H1 (cell line): ENCODE data around the gene MAP2K2. TPM values are rescaled to one million over a fixed set of nuclear protein-coding genes. Genes with fewer than 3 reads are reported as not detected.

Experiments
- CTCF ChIA-PET: fragments of 300-600 bp; sonication (Branson Sonifier 250); formaldehyde crosslinking; loops from one replicate; lab custom pipeline; 2021; ENCODE audit not compliant: partially characterized antibody; lab: Charles Lee
- POLR2A ChIA-PET: fragments of 300-600 bp; sonication (Branson Sonifier 250); formaldehyde crosslinking; loops from one replicate; lab custom pipeline; 2021; ENCODE audit warnings: inconsistent platforms; ENCODE audit not compliant: partially characterized antibody; lab: Charles Lee
- DNase-seq, 2 experiments: peaks; one replicate each; pipeline versions ENCODE4 v3.0.0 to v3.0.0-alpha.2; 2010 to 2022; ENCODE audit warnings: low spot score in 2 of 2, low read depth in 1 of 2, mixed read lengths in 1 of 2
- FAIRE-seq: peaks from 2 replicates; lab custom pipeline; 2011; peaks lifted over from hg19 to GRCh38; lab: Jason Lieb, UNC
- H2AFZ ChIP-seq: 2 replicates; pipeline ENCODE4 v1.8.1; 2012; ENCODE audit warnings: low read length, inconsistent platforms
- H2AK5ac ChIP-seq: 2 replicates; pipeline ENCODE4 v1.6.1; 2013; ENCODE audit warnings: low read depth, low read length
- H2BK120ac ChIP-seq: replicated peaks from 2 replicates; pipeline ENCODE3; 2013; ENCODE audit warnings: low read depth, low read length, inconsistent platforms
- H2BK12ac ChIP-seq: 2 replicates; pipeline ENCODE4 v1.6.1; 2013; ENCODE audit warnings: low read depth, low read length
- H2BK15ac ChIP-seq: 2 replicates; pipeline ENCODE4 v1.6.1; 2013; ENCODE audit warnings: low read length
- H2BK20ac ChIP-seq: 2 replicates; pipeline ENCODE4 v1.6.1; 2013; ENCODE audit warnings: low read length
- H2BK5ac ChIP-seq: 2 replicates; pipeline ENCODE4 v1.6.1; 2013; ENCODE audit warnings: low read depth, low read length
- H3K14ac ChIP-seq: 2 replicates; pipeline ENCODE4 v1.6.1; 2013; ENCODE audit warnings: inconsistent platforms; ENCODE audit not compliant: insufficient read length
- H3K18ac ChIP-seq: 2 replicates; pipeline ENCODE4 v1.6.1; 2013; ENCODE audit warnings: low read length; ENCODE audit errors: extremely low read depth
- H3K23ac ChIP-seq: 2 replicates; pipeline ENCODE4 v1.6.1; 2013; ENCODE audit warnings: inconsistent platforms; ENCODE audit not compliant: insufficient read length
- H3K23me2 ChIP-seq: 2 replicates; pipeline ENCODE4 v1.6.1; 2013; ENCODE audit warnings: low read depth, low read length
- H3K27ac ChIP-seq: 2 replicates; pipeline ENCODE4 v1.6.1; 2011; ENCODE audit warnings: low read depth, low read length, inconsistent platforms
- H3K27me3 ChIP-seq, 4 experiments: replicated peaks in 1 of 4; 1 replicate in 1 of 4; 2 replicates in 3 of 4; pipeline versions ENCODE4 v1.6.1 to v1.8.1; 2011 to 2013; ENCODE audit warnings: low read length in 3 of 4, mild to moderate bottlenecking in 3 of 4, inconsistent platforms in 2 of 4, mixed read lengths in 2 of 4, moderate library complexity in 1 of 4; ENCODE audit not compliant: control insufficient read depth in 3 of 4, insufficient read depth in 3 of 4; ENCODE audit errors: extremely low read depth in 1 of 4
- H3K36me3 ChIP-seq, 4 experiments: 2 replicates each; pipeline versions ENCODE4 v1.6.1 to v1.8.1; 2011 to 2013; ENCODE audit warnings: mild to moderate bottlenecking in 4 of 4, low read length in 3 of 4, moderate library complexity in 2 of 4, control low read depth in 1 of 4, inconsistent platforms in 1 of 4; ENCODE audit not compliant: insufficient read depth in 4 of 4, control insufficient read depth in 2 of 4
- H3K4ac ChIP-seq: replicated peaks from 2 replicates; pipeline ENCODE3; 2013; ENCODE audit warnings: low read length, low read depth, mixed read lengths, inconsistent platforms; ENCODE audit not compliant: insufficient read length
- H3K4me1 ChIP-seq, 4 experiments: replicated peaks in 1 of 4; 1 replicate in 1 of 4; 2 replicates in 3 of 4; pipeline versions ENCODE4 v1.6.1 to v1.8.1; 2011 to 2013; ENCODE audit warnings: low read length in 3 of 4, inconsistent platforms in 2 of 4, mixed read lengths in 1 of 4; ENCODE audit not compliant: insufficient read depth in 4 of 4, control insufficient read depth in 3 of 4
- H3K4me2 ChIP-seq, 2 experiments: 2 replicates each; pipeline versions ENCODE4 v1.6.1 to v1.8.1; 2011 to 2013; ENCODE audit warnings: low read depth in 2 of 2, low read length in 2 of 2, control low read depth in 1 of 2, inconsistent platforms in 1 of 2, mild to moderate bottlenecking in 1 of 2; ENCODE audit not compliant: insufficient read depth in 1 of 2
- H3K4me3 ChIP-seq, 4 experiments: fragments of 200-600, 300-600 bp in 1 of 4; sonication (generic), shearing (Covaris generic), sonication (Bioruptor Twin) in 1 of 4; 2 replicates each; pipeline versions ENCODE4 v1.5.1 to v1.8.1; 2011 to 2016; ENCODE audit warnings: low read length in 4 of 4, low read depth in 3 of 4, control low read depth in 2 of 4, inconsistent platforms in 2 of 4, mild to moderate bottlenecking in 2 of 4, mixed read lengths in 1 of 4, moderate library complexity in 1 of 4; ENCODE audit not compliant: insufficient read depth in 2 of 4; ENCODE audit errors: extremely low read depth in 1 of 4
- H3K56ac ChIP-seq: replicated peaks from 2 replicates; pipeline ENCODE3; 2013; ENCODE audit warnings: low read depth, mild to moderate bottlenecking, mixed read lengths, low read length, inconsistent platforms; ENCODE audit not compliant: insufficient read length
- H3K79me1 ChIP-seq: 2 replicates; pipeline ENCODE4 v1.6.1; 2013; ENCODE audit warnings: low read depth, low read length, control low read depth
- H3K79me2 ChIP-seq, 2 experiments: 2 replicates each; pipeline versions ENCODE4 v1.6.1 to v1.8.1; 2012 to 2013; ENCODE audit warnings: low read length in 2 of 2, mild to moderate bottlenecking in 2 of 2, inconsistent platforms in 1 of 2; ENCODE audit not compliant: insufficient read depth in 2 of 2, control insufficient read depth in 1 of 2
- H3K9ac ChIP-seq, 4 experiments: replicated peaks in 1 of 4; 1 replicate in 1 of 4; 2 replicates in 3 of 4; pipeline versions ENCODE4 v1.6.1 to v1.8.1; 2011 to 2013; ENCODE audit warnings: low read depth in 3 of 4, low read length in 3 of 4, control low read depth in 2 of 4, mild to moderate bottlenecking in 2 of 4, moderate library complexity in 2 of 4, inconsistent platforms in 1 of 4; ENCODE audit errors: extremely low read depth in 1 of 4
- H3K9me3 ChIP-seq, 2 experiments: 2 replicates each; pipeline versions ENCODE4 v1.6.1 to v1.8.1; 2012 to 2013; ENCODE audit warnings: mild to moderate bottlenecking in 2 of 2, moderate library complexity in 2 of 2, control low read depth in 1 of 2, inconsistent platforms in 1 of 2, low read depth in 1 of 2, low read length in 1 of 2, mixed read lengths in 1 of 2; ENCODE audit not compliant: insufficient read depth in 2 of 2
- H4K20me1 ChIP-seq, 2 experiments: replicated peaks in 1 of 2; 2 replicates each; pipeline versions ENCODE3 to v1.8.1; 2011 to 2013; ENCODE audit warnings: inconsistent platforms in 2 of 2, low read length in 2 of 2, mild to moderate bottlenecking in 1 of 2; ENCODE audit not compliant: insufficient read depth in 2 of 2, control insufficient read depth in 1 of 2
- H4K5ac ChIP-seq: 2 replicates; pipeline ENCODE4 v1.6.1; 2013; ENCODE audit warnings: low read length, low read depth, mixed read lengths, inconsistent platforms; ENCODE audit not compliant: insufficient read length
- H4K8ac ChIP-seq: 2 replicates; pipeline ENCODE4 v1.8.0; 2013; ENCODE audit warnings: mild to moderate bottlenecking, moderate library complexity, low read length, inconsistent platforms; ENCODE audit not compliant: insufficient read depth; ENCODE audit errors: extremely low read depth
- H4K91ac ChIP-seq: replicated peaks from 2 replicates; pipeline ENCODE3; 2013; ENCODE audit warnings: low read length, mixed read lengths, inconsistent platforms; ENCODE audit not compliant: insufficient read length
- ATF2 ChIP-seq: IDR thresholded peaks from 2 replicates; pipeline ENCODE4 v1.6.1; 2012; ENCODE audit warnings: low read length, inconsistent platforms
- HDAC6 ChIP-seq: IDR thresholded peaks from one replicate; pipeline ENCODE4 v1.7.1; 2012; ENCODE audit warnings: low read depth, mild to moderate bottlenecking, inconsistent platforms, low read length, moderate library complexity
- POLR2A ChIP-seq, 2 experiments: IDR thresholded peaks; 1 replicate in 1 of 2; 2 replicates in 1 of 2; pipeline ENCODE4 v1.6.1; 2011; ENCODE audit warnings: low read depth in 2 of 2, low read length in 2 of 2, mild to moderate bottlenecking in 2 of 2; ENCODE audit errors: control extremely low read depth in 1 of 2
- RAD21 ChIP-seq, 2 experiments: IDR thresholded peaks in 1 of 2; conservative IDR thresholded peaks in 1 of 2; 2 replicates each; pipeline ENCODE4 v1.6.1; 2011; ENCODE audit warnings: low read depth in 2 of 2, low read length in 2 of 2, improper control_type of control experiment in 1 of 2, inconsistent platforms in 1 of 2, mild to moderate bottlenecking in 1 of 2, moderate library complexity in 1 of 2
- RXRA ChIP-seq: IDR thresholded peaks from 2 replicates; pipeline ENCODE4 v1.6.1; 2011; ENCODE audit warnings: low read depth, mild to moderate bottlenecking, low read length, moderate library complexity; ENCODE audit not compliant: insufficient read depth
- SRF ChIP-seq: IDR thresholded peaks from 2 replicates; pipeline ENCODE4 v1.6.1; 2011; ENCODE audit warnings: mild to moderate bottlenecking, low read depth, low read length, moderate library complexity
- SUZ12 ChIP-seq: fragments of 200-600 bp; sonication (generic); IDR thresholded peaks from 2 replicates; pipeline ENCODE4 v1.6.1; 2012; ENCODE audit warnings: mild to moderate bottlenecking, inconsistent platforms, low read length, moderate library complexity, mixed read lengths
- TEAD4 ChIP-seq: IDR thresholded peaks from 2 replicates; pipeline ENCODE4 v1.6.1; 2012; ENCODE audit warnings: low read depth, low read length, inconsistent platforms, mixed read lengths
- WGBS, 2 experiments: shearing (Covaris generic) in 1 of 2; methylation state at CpG; one replicate each; pipeline versions ENCODE4 v1.1.6 to v1.1.7; 2013 to 2015; ENCODE audit warnings: low lambda C conversion rate in 2 of 2, mixed read lengths in 2 of 2, inconsistent platforms in 1 of 2, low coverage in 1 of 2, missing lambda C conversion rate in 1 of 2; ENCODE audit not compliant: insufficient replicate concordance in 2 of 2, insufficient coverage in 1 of 2, insufficient read length in 1 of 2; ENCODE audit errors: extremely low coverage in 1 of 2, missing lambda C conversion rate in 1 of 2; 5-methylcytosine and 5-hydroxymethylcytosine counted together
- polyA plus RNA-seq, 7 experiments: library from polyadenylated mRNA; depleted of rRNA in 3 of 7; stranded (reverse) in 5 of 7; unstranded in 2 of 7; fragments of >200 nt in 5 of 7; fragments of 200-250 nt in 2 of 7; gene quantifications; 1 replicate in 5 of 7; 2 replicates in 1 of 7; 4 replicates in 1 of 7; pipeline versions ENCODE4 v1.2.1 to v1.2.3, GENCODE V29; 2011 to 2013; ENCODE audit warnings: missing spikeins in 2 of 7, mixed read lengths in 2 of 7
- total RNA-seq: library from RNA; stranded (reverse); fragmentation: NEBNext Ultra II Directional; extraction: Animal tissue kit (Norgen Biotek cat#: 25700); gene quantifications from 2 replicates; pipeline ENCODE4 v1.2.1, GENCODE V29; 2021

Gene MAP2K2
- total and polyA plus RNA-seq, 2 of the 8 experiments (the other 6 are each of a cell fraction or from before 2014, with no cell fraction given), result 111 to 162 TPM

DNA sequence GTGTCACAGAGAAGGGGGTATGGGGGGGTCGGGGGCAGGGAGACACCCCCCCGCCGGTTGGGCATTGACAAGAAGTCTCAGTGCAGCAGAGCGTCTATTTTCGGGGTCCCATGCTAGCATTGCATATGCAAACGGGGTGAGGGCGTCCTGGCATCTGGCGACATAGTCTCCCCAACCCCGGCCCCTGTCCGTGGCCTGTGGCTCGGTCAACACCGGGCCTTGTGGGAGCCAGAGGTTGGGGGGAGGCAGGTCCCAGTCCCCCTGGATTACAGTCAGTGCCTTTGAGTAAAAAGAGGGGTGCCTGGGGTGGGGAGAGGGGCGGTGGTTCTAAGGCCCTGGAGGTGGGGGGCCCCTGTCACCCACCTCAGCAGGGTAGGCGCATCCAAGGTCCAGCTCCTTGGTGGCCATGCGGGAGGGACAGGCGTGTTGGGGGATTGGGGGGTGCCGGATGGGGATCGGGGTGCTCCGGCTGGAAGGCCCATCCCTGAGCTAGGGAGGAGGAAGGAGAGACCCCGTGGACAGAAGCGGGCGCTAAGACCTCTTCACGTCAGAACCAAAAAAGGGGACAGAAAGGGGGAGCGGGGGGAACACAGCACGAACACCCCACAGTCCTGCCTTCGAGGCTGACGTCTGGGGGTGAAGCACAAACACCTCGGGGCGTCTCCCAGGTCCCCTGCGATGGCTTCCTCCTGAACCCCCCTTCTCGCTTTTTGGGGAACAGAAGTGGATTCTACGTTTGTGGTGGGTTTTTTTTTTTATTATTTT, 78.1 kb downstream of the MAP2K2 start:
- no peak overlapping the region for H4K5ac ChIP-seq
- no peak overlapping the region for H3K4me2 ChIP-seq
- 91% methylated on average over 14 of the region's 32 CpGs; no CpG with 5 or more reads in 1 of the 2 experiments for WGBS, 2 experiments
- H3K14ac ChIP-seq, result no peak overlapping the region
- no peak overlapping the region for H2BK5ac ChIP-seq
- no peaks in the 10 kb centered on the region for H3K23me2 ChIP-seq
- H3K27ac ChIP-seq, result no peak overlapping the region
- H3K4ac ChIP-seq, result no peak overlapping the region
- no peak overlapping the region for H3K4me3 ChIP-seq
- no peak overlapping the region; the same call in 1 of the 2 replicates for H4K8ac ChIP-seq
- H3K18ac ChIP-seq, result no peak overlapping the region
- no peak overlapping the region for H2AK5ac ChIP-seq
- no peak overlapping the region for H2BK120ac ChIP-seq
- ChIA-PET CTCF (no interaction called here), POLR2A (interaction anchor here (1.0 to 1.6 kb wide), 4 partner anchors 12 to 60 kb away, joined by 4 to 6 read pairs (median 4); partner anchors contain the start of gene EEF2)
- peaks cover 0 to 8% (median 4%) of the 10 kb centered on the region in 4 experiments; a peak in 4 of 8 replicates for H3K36me3 ChIP-seq
- H3K9me3 ChIP-seq, result no peaks in the 10 kb centered on the region
- H3K4me1 ChIP-seq, result peaks cover 0 to 11% (median 2%) of the 10 kb centered on the region in 4 experiments; a peak in 6 of 7 replicates
- peaks cover 0 to 12% of the 10 kb centered on the region in 2 experiments; a peak in 2 of 4 replicates for H3K79me2 ChIP-seq
- no peak overlapping the region for H2AFZ ChIP-seq
- H2BK15ac ChIP-seq, result no peak overlapping the region
- no peak overlapping the region for H3K56ac ChIP-seq
- H4K20me1 ChIP-seq, result peaks cover 11 to 13% of the 10 kb centered on the region in 2 experiments
- no peak for FAIRE-seq
- H2BK20ac ChIP-seq, result no peak overlapping the region
- H3K79me1 ChIP-seq, result peaks cover 19% of the 10 kb centered on the region
- no peak overlapping the region for H4K91ac ChIP-seq
- DNase-seq, result no peak
- H2BK12ac ChIP-seq, result no peak overlapping the region
- no peak overlapping the region for H3K23ac ChIP-seq
- no peaks in the 10 kb centered on the region for H3K27me3 ChIP-seq
- H3K9ac ChIP-seq, result no peak overlapping the region
- no peak for TF ChIP-seq SRF
- no peak for TF ChIP-seq HDAC6
- no peak for TF ChIP-seq RXRA
- TF ChIP-seq TEAD4, result no peak
- TF ChIP-seq POLR2A (IDR thresholded peaks at IDR 0.05; ENCODE audit: control extremely low read depth in 1 of 2, low read depth in 2 of 2, low read length in 2 of 2), result no peak
- no peak for TF ChIP-seq RAD21 (IDR thresholded peaks at IDR 0.05 in 1 of 2, conservative IDR thresholded peaks at IDR 0.05 in 1 of 2; ENCODE audit: low read depth in 2 of 2, low read length in 2 of 2)
- no peak for TF ChIP-seq ATF2
- TF ChIP-seq SUZ12, result no peak
